SK-N-SH treated with all-trans-retinoic acid at 6 μM for 48 hours (cell line): ENCODE data around the gene HSPG2.
A peak's percentile ranks its signal among the peaks of the same experiment; 100 is the strongest.

Source experiments
- ATAC-seq: fragments of 200-7000 bp; cut with Tn5 transposase; 3 replicates; pipeline ENCODE4 v1.9.1; 2020; ENCODE audit warnings: mild to moderate bottlenecking, moderate library complexity
- ARNTL ChIP-seq: fragments of 450-650 bp; formaldehyde crosslinking; IDR thresholded peaks from 2 replicates; pipeline ENCODE4 v1.5.0; 2020; ENCODE audit warnings: low read depth, mild to moderate bottlenecking, moderate library complexity, borderline replicate concordance
- CREB5 ChIP-seq: fragments of 250-450 bp; sonication (Bioruptor Pico); IDR thresholded peaks from 2 replicates; pipeline ENCODE4 v1.5.1; 2020; ENCODE audit warnings: low read depth, mild to moderate bottlenecking, moderate library complexity
- CSDC2 ChIP-seq: fragments of 250-450 bp; sonication (Bioruptor Pico); IDR thresholded peaks from 2 replicates; pipeline ENCODE4 v1.5.0; 2020; ENCODE audit warnings: mild to moderate bottlenecking, moderate library complexity
- CSRNP3 ChIP-seq: fragments of 250-450 bp; sonication (Bioruptor Pico); IDR thresholded peaks from 2 replicates; pipeline ENCODE4 v1.5.1; 2021; ENCODE audit warnings: mild to moderate bottlenecking, moderate library complexity
- GLIS3 ChIP-seq: fragments of 250-450 bp; sonication (Bioruptor Pico); IDR thresholded peaks from 2 replicates; pipeline ENCODE4 v1.5.0; 2020; ENCODE audit warnings: mild to moderate bottlenecking, moderate library complexity
- ISL1 ChIP-seq: fragments of 250-450 bp; sonication (Bioruptor Pico); IDR thresholded peaks from 2 replicates; pipeline ENCODE4 v2.1.2; 2022; ENCODE audit warnings: mild to moderate bottlenecking, moderate library complexity
- OSR1 ChIP-seq: fragments of 250-450 bp; sonication (Bioruptor Pico); IDR thresholded peaks from 2 replicates; pipeline ENCODE4 v1.8.0; 2022; ENCODE audit warnings: moderate library complexity, mild to moderate bottlenecking, inconsistent platforms
- PATZ1 ChIP-seq: fragments of 250-450 bp; sonication (Bioruptor Pico); IDR thresholded peaks from 2 replicates; pipeline ENCODE4 v1.8.0; 2020; ENCODE audit warnings: mild to moderate bottlenecking, moderate library complexity, borderline replicate concordance
- POU6F1 ChIP-seq: fragments of 250-450 bp; sonication (Bioruptor Pico); IDR thresholded peaks from 2 replicates; pipeline ENCODE4 v1.8.0; 2021; ENCODE audit warnings: low read depth, mild to moderate bottlenecking, moderate library complexity, borderline replicate concordance
- RARB ChIP-seq: fragments of 250-450 bp; sonication (Bioruptor Pico); IDR thresholded peaks from 2 replicates; pipeline ENCODE4 v1.8.0; 2021; ENCODE audit warnings: mild to moderate bottlenecking, moderate library complexity
- SNAI2 ChIP-seq: fragments of 250-450 bp; sonication (Bioruptor Pico); IDR thresholded peaks from 2 replicates; pipeline ENCODE4 v1.5.0; 2020; ENCODE audit warnings: mild to moderate bottlenecking, moderate library complexity
- TCF4 ChIP-seq: fragments of 250-450 bp; sonication (Bioruptor Pico); IDR thresholded peaks from 2 replicates; pipeline ENCODE4 v1.8.0; 2021; ENCODE audit warnings: mild to moderate bottlenecking, moderate library complexity, borderline replicate concordance
- TSHZ2 ChIP-seq: fragments of 250-450 bp; sonication (Bioruptor Pico); IDR thresholded peaks from 2 replicates; pipeline ENCODE4 v1.5.0; 2020; ENCODE audit warnings: mild to moderate bottlenecking, moderate library complexity
- ZC3H10 ChIP-seq: fragments of 250-450 bp; sonication (Bioruptor Pico); IDR thresholded peaks from 2 replicates; pipeline ENCODE4 v1.5.1; 2021; ENCODE audit warnings: mild to moderate bottlenecking, moderate library complexity
- ZNF565 ChIP-seq: fragments of 450-650 bp; formaldehyde crosslinking; conservative IDR thresholded peaks from 2 replicates; pipeline ENCODE4 v1.5.0; 2020; ENCODE audit warnings: low read depth, mild to moderate bottlenecking, moderate library complexity
- ZNF70 ChIP-seq: fragments of 450-650 bp; formaldehyde crosslinking; IDR thresholded peaks from 2 replicates; pipeline ENCODE4 v1.5.0; 2020; ENCODE audit warnings: mild to moderate bottlenecking, moderate library complexity
- ZNF8 ChIP-seq: fragments of 450-650 bp; formaldehyde crosslinking; IDR thresholded peaks from 2 replicates; pipeline ENCODE4 v1.5.0; 2020; ENCODE audit warnings: mild to moderate bottlenecking, moderate library complexity

The HSPG2 gene

GRCh38 chr1:21814981-21815582, 122.0 kb downstream of the HSPG2 start:
- no peak for ATAC-seq
- TF ChIP-seq TSHZ2 (no peak), POU6F1 (CRISPR knock-in tag) (no peak), CSDC2 (CRISPR knock-in tag) (no peak), OSR1 (CRISPR knock-in tag) (no peak), ARNTL (CRISPR knock-in tag) (no peak), SNAI2 (CRISPR knock-in tag) (no peak), CSRNP3 (CRISPR knock-in tag) (no peak), ZNF565 (CRISPR knock-in tag) (no peak), ZNF70 (no peak), GLIS3 (CRISPR knock-in tag) (no peak)

GRCh38 chr1:21814241-21814918, 122.7 kb downstream of the HSPG2 start:
- peak; percentile 57 for ATAC-seq

GRCh38 chr1:21813542-21813941, 123.6 kb downstream of the HSPG2 start:
- TF ChIP-seq ISL1 (CRISPR knock-in tag) (no peak), ZC3H10 (CRISPR knock-in tag) (no peak), RARB (CRISPR knock-in tag) (no peak), CSRNP3 (CRISPR knock-in tag) (no peak), ZNF8 (CRISPR knock-in tag) (no peak)
- no peak for ATAC-seq

More at GRCh38 chr1:21814241-21814918, 122.7 kb downstream of the HSPG2 start:
- TF ChIP-seq CSRNP3 (CRISPR knock-in tag) = peak; percentile 44; the same call in 1 of the 2 replicates
- no peak for TF ChIP-seq SNAI2 (CRISPR knock-in tag)
- no peak for TF ChIP-seq CSDC2 (CRISPR knock-in tag)
- TF ChIP-seq, all 23 proteins: peak for 1

- TF ChIP-seq POU6F1 (CRISPR knock-in tag) (no peak), CREB5 (CRISPR knock-in tag) (no peak), TCF4 (CRISPR knock-in tag) (no peak), CSDC2 (CRISPR knock-in tag) (no peak), SNAI2 (CRISPR knock-in tag) (no peak), PATZ1 (CRISPR knock-in tag) (no peak)
- TF ChIP-seq, all 23 proteins: peak for 0
- peak; percentile 15; the same call in 2 of the 3 replicates for ATAC-seq
Measured at GRCh38 chr1:21811875-21812305, 125.2 kb downstream of the HSPG2 start, which contains the start of gene LDLRAD2. Gene LDLRAD2, plus strand, starts transcription at chr1:21812265. Its CDS starts 187 bp downstream, at chr1:21812452.
